Erythroblast (primary cell): ENCODE data around the gene TRIM46.

ENCODE experiments used
- GATA1 ChIP-seq: IDR thresholded peaks from 2 replicates; pipeline ENCODE4 v1.6.1; 2011; ENCODE audit warnings: low read depth, mild to moderate bottlenecking, control low read depth, low read length, moderate library complexity
- POLR2A ChIP-seq: IDR thresholded peaks from 2 replicates; pipeline ENCODE4 v1.6.1; 2011; ENCODE audit warnings: mild to moderate bottlenecking, low read length

DNA sequence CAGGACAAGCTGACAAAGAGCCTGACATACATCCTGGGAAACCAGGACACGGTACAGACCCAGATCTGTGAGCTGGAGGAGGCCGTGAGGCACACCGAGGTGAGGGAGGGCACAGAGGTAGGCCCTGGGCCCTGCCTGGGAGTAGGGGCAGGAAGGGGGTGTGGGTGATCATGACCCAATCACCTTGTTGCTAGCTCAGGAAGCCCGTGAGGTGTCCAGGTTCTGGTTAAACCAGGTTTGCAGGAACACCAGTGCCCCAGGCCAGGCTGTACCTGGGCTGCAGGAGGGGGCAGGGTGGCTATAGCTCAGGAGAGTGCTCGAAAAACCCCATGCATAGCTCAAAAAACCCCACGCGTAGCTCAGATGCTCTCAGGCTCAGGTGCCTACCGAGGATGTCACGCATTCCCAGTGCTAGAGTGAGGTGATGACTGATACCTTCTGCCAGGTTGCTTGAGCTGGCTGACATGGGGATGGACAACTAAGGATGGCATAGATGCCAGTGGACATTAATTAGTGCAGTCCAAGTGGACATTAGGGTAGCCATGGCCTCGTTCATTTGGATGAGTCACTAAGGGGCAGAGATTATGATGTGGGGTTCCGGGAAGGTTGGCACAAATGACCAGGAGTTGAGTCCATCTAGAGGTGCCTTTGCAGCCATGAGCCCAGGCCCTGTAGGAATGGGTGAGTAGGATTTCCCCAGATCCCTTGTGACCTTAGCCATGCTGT is 3.7 kb downstream of the TRIM46 start:
- no peak for TF ChIP-seq POLR2A
- TF ChIP-seq GATA1, result no peak
